Measurements from ENCODE around the gene STARD3. TPM values are rescaled to one million over a fixed set of nuclear protein-coding genes. Genes with fewer than 3 reads are reported as not detected.
"Not testable (repeated sequence)": the region's sequence is repeated elsewhere in the genome, so short reads cannot be mapped to it uniquely, and the experiment has no call there.

The STARD3 gene
- total and polyA plus RNA-seq, 2 donors from 2014 or later, result 32.1 to 47.6 TPM

- no peaks in the 10 kb centered on the region for H3K9me3 ChIP-seq (ENCODE audit: control insufficient read depth in 2 of 3, insufficient read depth in 1 of 3, low read length in 3 of 3)
- intact Hi-C loops (cut with DNase I), result no loop called here
Observed at GRCh38 chr17:39696731-39697130, 59.8 kb downstream of the STARD3 start.

GRCh38 chr17:39697961-39698360 is 61.0 kb downstream of the STARD3 start:
- TF ChIP-seq CTCF (IDR thresholded peaks at IDR 0.05; ENCODE audit: borderline replicate concordance, extremely low read depth, insufficient read depth), result no peak
- no peak overlapping the region for H3K27ac ChIP-seq (ENCODE audit: low read depth in 2 of 2, low read length in 2 of 2)

More at GRCh38 chr17:39696731-39697130, 59.8 kb downstream of the STARD3 start:
- no peak for FAIRE-seq
- TF ChIP-seq CTCF (IDR thresholded peaks at IDR 0.05; ENCODE audit: borderline replicate concordance, extremely low read depth, insufficient read depth), result no peak
- H3K9ac ChIP-seq (ENCODE audit: low read length in 3 of 3), result no peak overlapping the region
- H3K36me3 ChIP-seq (ENCODE audit: control insufficient read depth in 2 of 3, insufficient read depth in 3 of 3, low read length in 3 of 3), result no peaks in the 10 kb centered on the region
- no peaks in the 10 kb centered on the region for H3K27me3 ChIP-seq (ENCODE audit: control insufficient read depth, insufficient read depth, low read length)
- peaks cover 5 to 36% (median 26%) of the 10 kb centered on the region in 3 donors for H3K4me1 ChIP-seq (ENCODE audit: control insufficient read depth in 2 of 3, insufficient read depth in 2 of 3, low read depth in 1 of 3, low read length in 3 of 3)
- H3K27ac ChIP-seq (ENCODE audit: low read depth in 2 of 2, low read length in 2 of 2), result peak overlapping the region; percentile 63 to 93
- no peak overlapping the region for H3K4me3 ChIP-seq (ENCODE audit: low read length in 3 of 3)
- peak in 1 of 5 donors; percentile 58 for DNase-seq

GRCh38 chr17:39699157-39699817 is 62.3 kb downstream of the STARD3 start:
- H3K27me3 ChIP-seq (ENCODE audit: control insufficient read depth, insufficient read depth, low read length); intact Hi-C loops (cut with DNase I); DNase-seq; H3K36me3 ChIP-seq (ENCODE audit: control insufficient read depth in 2 of 3, insufficient read depth in 3 of 3, low read length in 3 of 3); FAIRE-seq; H3K9me3 ChIP-seq (ENCODE audit: control insufficient read depth in 2 of 3, insufficient read depth in 1 of 3, low read length in 3 of 3): not testable (repeated sequence)
- Histone ChIP-seq H3K4me3 (ENCODE audit: low read length in 3 of 3) (peak overlapping the region; percentile 48 to 88 (median 69)), H3K9ac (ENCODE audit: low read length in 3 of 3) (peak overlapping the region; percentile 31 to 70 (median 60)), H3K4me1 (ENCODE audit: control insufficient read depth in 2 of 3, insufficient read depth in 2 of 3, low read depth in 1 of 3, low read length in 3 of 3) (peaks cover 5 to 50% (median 48%) of the 10 kb centered on the region in 3 donors), H3K27ac (ENCODE audit: low read depth in 2 of 2, low read length in 2 of 2) (peak overlapping the region; percentile 93 to 94)

More at GRCh38 chr17:39697961-39698360, 61.0 kb downstream of the STARD3 start:
- Histone ChIP-seq H3K9me3 (ENCODE audit: control insufficient read depth in 2 of 3, insufficient read depth in 1 of 3, low read length in 3 of 3) (no peaks in the 10 kb centered on the region), H3K36me3 (ENCODE audit: control insufficient read depth in 2 of 3, insufficient read depth in 3 of 3, low read length in 3 of 3) (no peaks in the 10 kb centered on the region), H3K27me3 (ENCODE audit: control insufficient read depth, insufficient read depth, low read length) (no peaks in the 10 kb centered on the region), H3K4me1 (ENCODE audit: control insufficient read depth in 2 of 3, insufficient read depth in 2 of 3, low read depth in 1 of 3, low read length in 3 of 3) (peaks cover 5 to 42% (median 36%) of the 10 kb centered on the region in 3 donors), H3K9ac (ENCODE audit: low read length in 3 of 3) (no peak overlapping the region), H3K4me3 (ENCODE audit: low read length in 3 of 3) (no peak overlapping the region)
- FAIRE-seq, result no peak
- intact Hi-C loops (cut with DNase I), result no loop called here
- DNase-seq, result no peak

- H3K36me3 ChIP-seq (ENCODE audit: control insufficient read depth in 2 of 3, insufficient read depth in 3 of 3, low read length in 3 of 3), result no peaks in the 10 kb centered on the region
- peaks cover 3 to 49% (median 49%) of the 10 kb centered on the region in 3 donors for H3K4me1 ChIP-seq (ENCODE audit: control insufficient read depth in 2 of 3, insufficient read depth in 2 of 3, low read depth in 1 of 3, low read length in 3 of 3)
- H3K27me3 ChIP-seq (ENCODE audit: control insufficient read depth, insufficient read depth, low read length), result no peaks in the 10 kb centered on the region
- intact Hi-C loops (cut with DNase I), result no loop called here
- no peak for TF ChIP-seq CTCF (IDR thresholded peaks at IDR 0.05; ENCODE audit: borderline replicate concordance, extremely low read depth, insufficient read depth)
- FAIRE-seq (no peak), DNase-seq (peak; percentile 87 to 96 (median 93))
- peak within 1 kb of the TSS; percentile 93 to 94 for H3K27ac ChIP-seq (ENCODE audit: low read depth in 2 of 2, low read length in 2 of 2)
- H3K9me3 ChIP-seq (ENCODE audit: control insufficient read depth in 2 of 3, insufficient read depth in 1 of 3, low read length in 3 of 3), result no peaks in the 10 kb centered on the region
- peak within 1 kb of the TSS; percentile 54 to 80 (median 70) for H3K9ac ChIP-seq (ENCODE audit: low read length in 3 of 3)
- peak within 1 kb of the TSS; percentile 69 to 88 (median 85) for H3K4me3 ChIP-seq (ENCODE audit: low read length in 3 of 3)
Observed at GRCh38 chr17:39699818-39700147, 62.8 kb downstream of the STARD3 start, which contains the start of gene ERBB2. Gene ERBB2 (plus strand): TSS chr17:39700064. CDS start chr17:39700239, 175 bp downstream.

Data from kidney (tissue), 14 donors.